ENCODE measurements around the gene ADAMTS7. TPM values are rescaled to one million over a fixed set of nuclear protein-coding genes. Genes with fewer than 3 reads are reported as not detected.
A peak's percentile ranks its signal among the peaks of the same experiment; 100 is the strongest.
"Not testable (repeated sequence)": the region's sequence is repeated elsewhere in the genome, so short reads cannot be mapped to it uniquely, and the experiment has no call there.

ADAMTS7 gene
- total and polyA plus RNA-seq, 2 of the 4 experiments (the other 2 are of a cell fraction), result 1.4 to 12.6 TPM

DNA sequence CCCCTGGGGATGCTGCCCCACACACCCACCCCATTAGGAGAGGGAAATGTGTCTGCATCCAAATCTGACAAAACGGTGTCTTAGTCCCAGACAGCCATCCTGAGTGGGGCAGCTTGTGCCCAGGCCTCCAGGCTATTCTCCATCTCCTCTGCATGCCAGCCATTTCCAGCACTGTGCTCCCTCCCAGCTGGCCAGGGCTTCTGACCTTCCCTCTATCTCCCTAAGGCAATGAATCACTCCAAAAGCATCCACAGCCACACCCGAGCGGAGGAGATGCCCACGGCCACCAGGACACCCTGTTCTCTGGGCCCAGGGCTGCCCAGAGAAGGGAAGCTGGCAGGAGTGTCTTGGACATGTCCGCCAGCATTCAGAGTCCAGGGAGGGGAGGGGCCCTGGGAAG lies 12.9 kb downstream of the ADAMTS7 start:
- Histone ChIP-seq H3K4ac (ENCODE audit: low read depth, low read length) (peak overlapping the region; percentile 56), H3K14ac (replicated peaks; ENCODE audit: low read depth, low read length) (peak overlapping the region; percentile 59; the same call in 1 of the 2 replicates), H2BK120ac (ENCODE audit: low read depth, low read length) (peak overlapping the region; percentile 68), H3K36me3 (ENCODE audit: control insufficient read depth, insufficient read depth, low read length) (peaks cover 33% of the 10 kb centered on the region), H4K8ac (ENCODE audit: low read depth in 2 of 2, low read length in 2 of 2) (peak overlapping the region in 1 of 2 experiments; percentile 55; a peak in 1 of 4 replicates), H4K91ac (ENCODE audit: insufficient read depth, low read depth, low read length) (peak overlapping the region; percentile 55; the same call in 1 of the 2 replicates)
- H3K56ac ChIP-seq (ENCODE audit: extremely low read depth, insufficient read depth, low read length); H3K9me3 ChIP-seq (ENCODE audit: control insufficient read depth, insufficient read depth, low read length); H3K4me1 ChIP-seq (ENCODE audit: control insufficient read depth, insufficient read depth, low read length); H3K9me1 ChIP-seq (ENCODE audit: insufficient read depth, low read length); H3K79me1 ChIP-seq (ENCODE audit: low read depth in 1 of 2, low read length in 2 of 2); H3K23ac ChIP-seq (ENCODE audit: low read depth, low read length); H2AK9ac ChIP-seq (replicated peaks; ENCODE audit: low read depth, low read length, poor library complexity); H3K27ac ChIP-seq (ENCODE audit: insufficient read depth, low read length); BruUV-seq (replicated peaks); in situ Hi-C loops (cut with MboI; ENCODE audit: low sequenced_read_pairs); H3K4me2 ChIP-seq (ENCODE audit: low read depth, low read length); H3K9ac ChIP-seq (ENCODE audit: low read depth, low read length); H3K27me3 ChIP-seq (ENCODE audit: control insufficient read depth, insufficient read depth, low read length); H2BK20ac ChIP-seq (ENCODE audit: low read depth, low read length); CTCF ChIA-PET; H2AK5ac ChIP-seq (ENCODE audit: low read depth, low read length); intact Hi-C loops (cut with micrococcal nuclease); H4K20me1 ChIP-seq (ENCODE audit: insufficient read depth, low read length); H3K4me3 ChIP-seq (ENCODE audit: insufficient read depth, low read depth, low read length); H3K18ac ChIP-seq (ENCODE audit: low read depth, low read length); H2BK5ac ChIP-seq (ENCODE audit: low read depth, low read length, poor library complexity, severe bottlenecking); H2AFZ ChIP-seq (replicated peaks; ENCODE audit: low read length, poor library complexity); H2BK15ac ChIP-seq (ENCODE audit: low read depth, low read length); dilution Hi-C loops (cut with HindIII; ENCODE audit: low sequenced_read_pairs, unreplicated experiment); H4K5ac ChIP-seq (ENCODE audit: low read depth, low read length); POLR2A ChIA-PET (ENCODE audit: unreplicated experiment): not testable (repeated sequence)
- WGBS, 2 experiments (ENCODE audit: extremely low coverage in 2 of 2, insufficient read length in 1 of 2), result 100% methylated on average over 1 of the region's 5 CpGs; no CpG with 5 or more reads in 1 of the 2 experiments
- DNase-seq, result peak; percentile 8
- ATAC-seq (ENCODE audit: low read depth), result peak; percentile 96

Measured in IMR-90 (cell line).